HEK293 (cell line): ENCODE measurements around the gene OR6Q1.

Source experiments
- CTCF ChIA-PET: fragments of 350-600 bp; formaldehyde crosslinking; extraction: SDS; loops from one replicate; lab custom pipeline; 2021; ENCODE audit warnings: antibody characterized with exemption; lab: Yijun Ruan, JAX
- POLR2A ChIA-PET: fragments of 300-600 bp; formaldehyde crosslinking; extraction: SDS; loops from one replicate; lab custom pipeline; 2020; ENCODE audit warnings: antibody characterized with exemption, inconsistent platforms; lab: Yijun Ruan, JAX
- H3K27ac ChIP-seq: fragments of 200-500 bp; sonication (Bioruptor generic); 2 replicates; pipeline ENCODE4 v1.5.1; 2014; ENCODE audit warnings: low read depth, low read length, control low read depth, inconsistent platforms; ENCODE audit errors: extremely low read depth
- H3K36me3 ChIP-seq, 2 experiments: fragments of 200-500 bp in 1 of 2; sonication (Bioruptor generic) in 1 of 2; 1 replicate in 1 of 2; 2 replicates in 1 of 2; pipeline ENCODE4 v1.5.1; 2014 to 2017; ENCODE audit warnings: inconsistent platforms in 2 of 2, low read length in 2 of 2; ENCODE audit not compliant: control insufficient read depth in 2 of 2, insufficient read depth in 1 of 2
- H3K4me1 ChIP-seq: fragments of 200-500 bp; sonication (Bioruptor generic); 2 replicates; pipeline ENCODE4 v1.5.1; 2014; ENCODE audit warnings: mild to moderate bottlenecking, low read length, inconsistent platforms; ENCODE audit not compliant: control insufficient read depth, insufficient read depth
- H3K4me3 ChIP-seq: 2 replicates; pipeline ENCODE4 v1.5.1; 2011; ENCODE audit warnings: low read depth, mild to moderate bottlenecking, control low read depth, low read length, moderate library complexity
- H3K9me3 ChIP-seq: fragments of 200-500 bp; sonication (Bioruptor generic); 2 replicates; pipeline ENCODE4 v1.5.1; 2014; ENCODE audit warnings: low read depth, low read length, inconsistent platforms; ENCODE audit not compliant: control insufficient read depth, insufficient read depth
- BCL11B ChIP-seq: fragments of 450-650 bp; formaldehyde crosslinking; IDR thresholded peaks from 2 replicates; pipeline ENCODE4 v1.5.1; 2016; ENCODE audit warnings: low read depth, missing biosample characterization, missing genetic modification characterization
- KLF7 ChIP-seq: fragments of 450-650 bp; formaldehyde crosslinking; IDR thresholded peaks from 2 replicates; pipeline ENCODE4 v1.5.1; 2016; ENCODE audit warnings: missing biosample characterization, missing genetic modification characterization, borderline replicate concordance
- KLF8 ChIP-seq: fragments of 450-650 bp; formaldehyde crosslinking; IDR thresholded peaks from 2 replicates; pipeline ENCODE4 v1.5.1; 2016; ENCODE audit warnings: missing biosample characterization, missing genetic modification characterization
- KLF9 ChIP-seq: fragments of 450-650 bp; formaldehyde crosslinking; IDR thresholded peaks from 2 replicates; pipeline ENCODE4 v1.5.1; 2016; ENCODE audit warnings: missing biosample characterization, missing genetic modification characterization, low read depth
- TCF7L2 ChIP-seq: IDR thresholded peaks from 2 replicates; pipeline ENCODE4 v1.6.1; 2011; ENCODE audit warnings: low read depth, mild to moderate bottlenecking, inconsistent platforms, low read length, moderate library complexity, borderline replicate concordance
- YY1 ChIP-seq: fragments of 450-650 bp; formaldehyde crosslinking; IDR thresholded peaks from 2 replicates; pipeline ENCODE4 v1.5.1; 2018; ENCODE audit warnings: missing biosample characterization, missing genetic modification characterization
- ZBTB1 ChIP-seq: fragments of 450-650 bp; formaldehyde crosslinking; IDR thresholded peaks from 2 replicates; pipeline ENCODE4 v1.5.1; 2016; ENCODE audit warnings: missing biosample characterization, missing genetic modification characterization
- ZFP3 ChIP-seq: fragments of 450-650 bp; formaldehyde crosslinking; IDR thresholded peaks from 2 replicates; pipeline ENCODE4 v1.5.1; 2016; ENCODE audit warnings: low read depth, missing biosample characterization, missing genetic modification characterization
- ZFP69B ChIP-seq: fragments of 450-650 bp; formaldehyde crosslinking; IDR thresholded peaks from 2 replicates; pipeline ENCODE4 v1.5.1; 2016; ENCODE audit warnings: missing biosample characterization, missing genetic modification characterization
- ZNF112 ChIP-seq: fragments of 450-650 bp; formaldehyde crosslinking; IDR thresholded peaks from 2 replicates; pipeline ENCODE4 v1.5.0; 2017; ENCODE audit warnings: missing biosample characterization, missing genetic modification characterization
- ZNF157 ChIP-seq: fragments of 450-650 bp; formaldehyde crosslinking; IDR thresholded peaks from 2 replicates; pipeline ENCODE4 v1.5.1; 2016; ENCODE audit warnings: missing biosample characterization, missing genetic modification characterization
- ZNF174 ChIP-seq: fragments of 450-650 bp; formaldehyde crosslinking; IDR thresholded peaks from 2 replicates; pipeline ENCODE4 v1.5.0; 2017; ENCODE audit warnings: missing biosample characterization, mild to moderate bottlenecking, missing genetic modification characterization
- ZNF221 ChIP-seq: fragments of 450-650 bp; formaldehyde crosslinking; IDR thresholded peaks from 2 replicates; pipeline ENCODE4 v1.5.1; 2017; ENCODE audit warnings: missing biosample characterization, missing genetic modification characterization, borderline replicate concordance
- ZNF23 ChIP-seq: fragments of 450-650 bp; formaldehyde crosslinking; IDR thresholded peaks from 2 replicates; pipeline ENCODE4 v1.5.1; 2016; ENCODE audit warnings: missing biosample characterization, missing genetic modification characterization, borderline replicate concordance
- ZNF37A ChIP-seq: fragments of 450-650 bp; IDR thresholded peaks from 2 replicates; pipeline ENCODE4 v1.5.1; 2018; ENCODE audit warnings: missing biosample characterization, missing genetic modification characterization
- ZNF391 ChIP-seq: fragments of 450-650 bp; formaldehyde crosslinking; IDR thresholded peaks from 2 replicates; pipeline ENCODE4 v1.5.1; 2016; ENCODE audit warnings: low read depth, missing biosample characterization, missing genetic modification characterization, borderline replicate concordance
- ZNF585B ChIP-seq: fragments of 450-650 bp; formaldehyde crosslinking; IDR thresholded peaks from 2 replicates; pipeline ENCODE4 v1.5.1; 2016; ENCODE audit warnings: missing biosample characterization, missing genetic modification characterization
- ZNF677 ChIP-seq: fragments of 450-650 bp; IDR thresholded peaks from 2 replicates; pipeline ENCODE4 v1.5.0; 2018; ENCODE audit warnings: missing biosample characterization, mild to moderate bottlenecking, missing genetic modification characterization, moderate library complexity
- TF ChIP-seq, protein P1 (sequence below): fragments of 450-650 bp; formaldehyde crosslinking; conservative IDR thresholded peaks from 2 replicates; pipeline ENCODE4 v1.5.1; 2016; ENCODE audit warnings: low read depth, missing biosample characterization, missing genetic modification characterization
- TF ChIP-seq, protein P2 (sequence below): fragments of 450-650 bp; formaldehyde crosslinking; IDR thresholded peaks from 2 replicates; pipeline ENCODE4 v1.5.1; 2017; ENCODE audit warnings: missing biosample characterization, missing genetic modification characterization
- TF ChIP-seq, protein P3 (sequence below): sonication (generic); formaldehyde crosslinking; IDR thresholded peaks from 2 replicates; pipeline ENCODE4 v1.8.1; 2022; ENCODE audit warnings: mild to moderate bottlenecking, moderate library complexity, missing genetic modification reagents
- TF ChIP-seq, protein P4 (sequence below): fragments of 450-650 bp; formaldehyde crosslinking; IDR thresholded peaks from 2 replicates; pipeline ENCODE4 v1.5.1; 2016; ENCODE audit warnings: missing biosample characterization, missing genetic modification characterization

Gene OR6Q1

DNA sequence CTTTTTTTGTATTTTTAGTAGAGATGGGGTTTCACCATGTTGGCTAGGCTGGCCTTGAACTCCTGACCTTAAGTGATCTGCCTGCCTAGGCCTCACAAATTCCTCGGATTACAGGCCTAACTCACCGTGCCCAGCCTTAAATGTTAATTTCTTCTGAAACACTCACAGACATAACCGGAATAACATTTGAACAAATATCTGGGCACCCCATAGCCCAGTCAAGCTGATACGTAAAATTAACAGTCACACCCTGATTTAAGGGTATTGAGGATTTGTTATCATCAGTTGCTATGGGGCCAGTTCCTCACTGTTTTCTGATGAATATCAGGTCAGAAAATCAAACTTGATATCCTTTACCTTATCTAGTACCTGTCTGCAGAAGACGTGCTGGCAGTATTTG is 30.1 kb upstream of the OR6Q1 start (continued):
- TF ChIP-seq, protein P1, sequence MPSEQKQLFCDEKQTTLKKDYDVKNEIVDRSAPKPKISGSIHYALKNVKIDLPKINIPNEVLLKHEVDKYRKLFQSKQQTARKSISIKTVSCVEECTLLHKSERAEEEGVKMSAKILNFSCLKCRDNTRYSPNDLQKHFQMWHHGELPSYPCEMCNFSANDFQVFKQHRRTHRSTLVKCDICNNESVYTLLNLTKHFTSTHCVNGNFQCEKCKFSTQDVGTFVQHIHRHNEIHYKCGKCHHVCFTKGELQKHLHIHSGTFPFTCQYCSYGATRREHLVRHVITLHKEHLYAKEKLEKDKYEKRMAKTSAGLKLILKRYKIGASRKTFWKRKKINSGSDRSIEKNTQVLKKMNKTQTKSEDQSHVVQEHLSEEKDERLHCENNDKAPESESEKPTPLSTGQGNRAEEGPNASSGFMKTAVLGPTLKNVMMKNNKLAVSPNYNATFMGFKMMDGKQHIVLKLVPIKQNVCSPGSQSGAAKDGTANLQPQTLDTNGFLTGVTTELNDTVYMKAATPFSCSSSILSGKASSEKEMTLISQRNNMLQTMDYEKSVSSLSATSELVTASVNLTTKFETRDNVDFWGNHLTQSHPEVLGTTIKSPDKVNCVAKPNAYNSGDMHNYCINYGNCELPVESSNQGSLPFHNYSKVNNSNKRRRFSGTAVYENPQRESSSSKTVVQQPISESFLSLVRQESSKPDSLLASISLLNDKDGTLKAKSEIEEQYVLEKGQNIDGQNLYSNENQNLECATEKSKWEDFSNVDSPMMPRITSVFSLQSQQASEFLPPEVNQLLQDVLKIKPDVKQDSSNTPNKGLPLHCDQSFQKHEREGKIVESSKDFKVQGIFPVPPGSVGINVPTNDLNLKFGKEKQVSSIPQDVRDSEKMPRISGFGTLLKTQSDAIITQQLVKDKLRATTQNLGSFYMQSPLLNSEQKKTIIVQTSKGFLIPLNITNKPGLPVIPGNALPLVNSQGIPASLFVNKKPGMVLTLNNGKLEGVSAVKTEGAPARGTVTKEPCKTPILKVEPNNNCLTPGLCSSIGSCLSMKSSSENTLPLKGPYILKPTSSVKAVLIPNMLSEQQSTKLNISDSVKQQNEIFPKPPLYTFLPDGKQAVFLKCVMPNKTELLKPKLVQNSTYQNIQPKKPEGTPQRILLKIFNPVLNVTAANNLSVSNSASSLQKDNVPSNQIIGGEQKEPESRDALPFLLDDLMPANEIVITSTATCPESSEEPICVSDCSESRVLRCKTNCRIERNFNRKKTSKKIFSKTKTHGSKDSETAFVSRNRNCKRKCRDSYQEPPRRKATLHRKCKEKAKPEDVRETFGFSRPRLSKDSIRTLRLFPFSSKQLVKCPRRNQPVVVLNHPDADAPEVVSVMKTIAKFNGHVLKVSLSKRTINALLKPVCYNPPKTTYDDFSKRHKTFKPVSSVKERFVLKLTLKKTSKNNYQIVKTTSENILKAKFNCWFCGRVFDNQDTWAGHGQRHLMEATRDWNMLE (tag by site-specific recombination), result no peak
- no peak for TF ChIP-seq KLF7 (tag by site-specific recombination)
- TF ChIP-seq KLF8 (tag by site-specific recombination), result no peak
- TF ChIP-seq, protein P2, sequence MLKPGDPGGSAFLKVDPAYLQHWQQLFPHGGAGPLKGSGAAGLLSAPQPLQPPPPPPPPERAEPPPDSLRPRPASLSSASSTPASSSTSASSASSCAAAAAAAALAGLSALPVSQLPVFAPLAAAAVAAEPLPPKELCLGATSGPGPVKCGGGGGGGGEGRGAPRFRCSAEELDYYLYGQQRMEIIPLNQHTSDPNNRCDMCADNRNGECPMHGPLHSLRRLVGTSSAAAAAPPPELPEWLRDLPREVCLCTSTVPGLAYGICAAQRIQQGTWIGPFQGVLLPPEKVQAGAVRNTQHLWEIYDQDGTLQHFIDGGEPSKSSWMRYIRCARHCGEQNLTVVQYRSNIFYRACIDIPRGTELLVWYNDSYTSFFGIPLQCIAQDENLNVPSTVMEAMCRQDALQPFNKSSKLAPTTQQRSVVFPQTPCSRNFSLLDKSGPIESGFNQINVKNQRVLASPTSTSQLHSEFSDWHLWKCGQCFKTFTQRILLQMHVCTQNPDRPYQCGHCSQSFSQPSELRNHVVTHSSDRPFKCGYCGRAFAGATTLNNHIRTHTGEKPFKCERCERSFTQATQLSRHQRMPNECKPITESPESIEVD (tag by site-specific recombination), result no peak
- no peak for TF ChIP-seq ZNF112 (tag by site-specific recombination)
- TF ChIP-seq ZNF23 (tag by site-specific recombination), result no peak
- TF ChIP-seq YY1 (tag by site-specific recombination), result no peak
- TF ChIP-seq, protein P3, sequence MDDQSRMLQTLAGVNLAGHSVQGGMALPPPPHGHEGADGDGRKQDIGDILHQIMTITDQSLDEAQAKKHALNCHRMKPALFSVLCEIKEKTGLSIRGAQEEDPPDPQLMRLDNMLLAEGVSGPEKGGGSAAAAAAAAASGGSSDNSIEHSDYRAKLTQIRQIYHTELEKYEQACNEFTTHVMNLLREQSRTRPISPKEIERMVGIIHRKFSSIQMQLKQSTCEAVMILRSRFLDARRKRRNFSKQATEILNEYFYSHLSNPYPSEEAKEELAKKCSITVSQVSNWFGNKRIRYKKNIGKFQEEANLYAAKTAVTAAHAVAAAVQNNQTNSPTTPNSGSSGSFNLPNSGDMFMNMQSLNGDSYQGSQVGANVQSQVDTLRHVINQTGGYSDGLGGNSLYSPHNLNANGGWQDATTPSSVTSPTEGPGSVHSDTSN (CRISPR knock-in tag), result no peak
- no peak for TF ChIP-seq ZNF221 (tag by site-specific recombination)
- no peak for TF ChIP-seq ZNF391 (tag by site-specific recombination)

DNA sequence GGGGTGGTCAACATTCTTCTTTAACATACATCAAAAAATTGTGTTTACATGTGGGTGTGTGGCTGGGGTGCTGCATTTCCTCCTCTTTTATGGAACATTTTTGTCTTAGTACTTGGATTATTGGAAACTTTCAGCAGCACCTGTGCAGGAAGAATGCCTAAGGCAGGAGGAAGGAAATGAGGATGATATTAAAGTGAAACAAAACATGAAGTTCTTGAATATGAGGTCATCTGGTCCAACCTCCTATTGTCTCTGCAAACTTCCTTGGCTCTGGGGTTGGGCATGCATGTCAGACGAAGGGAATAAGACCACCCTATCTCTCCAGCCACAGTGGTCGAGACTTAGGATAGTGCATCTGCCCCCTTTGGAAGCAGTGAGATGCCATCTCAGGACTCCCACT is 27.7 kb upstream of the OR6Q1 start:
- Histone ChIP-seq H3K4me3 (no peak overlapping the region), H3K27ac (no peak overlapping the region), H3K36me3 (no peaks in the 10 kb centered on the region), H3K4me1 (no peaks in the 10 kb centered on the region), H3K9me3 (no peaks in the 10 kb centered on the region)
- ChIA-PET POLR2A (no interaction called here), CTCF (no interaction called here)
- TF ChIP-seq ZNF585B (tag by site-specific recombination) (no peak), ZFP3 (tag by site-specific recombination) (no peak), ZFP69B (no peak), ZNF677 (tag by site-specific recombination) (no peak), BCL11B (no peak), ZNF157 (tag by site-specific recombination) (no peak), ZNF112 (tag by site-specific recombination) (no peak), ZBTB1 (tag by site-specific recombination) (no peak), ZNF174 (tag by site-specific recombination) (no peak), KLF9 (tag by site-specific recombination) (no peak), ZNF37A (tag by site-specific recombination) (no peak), TCF7L2 (no peak)
- TF ChIP-seq, protein P4, sequence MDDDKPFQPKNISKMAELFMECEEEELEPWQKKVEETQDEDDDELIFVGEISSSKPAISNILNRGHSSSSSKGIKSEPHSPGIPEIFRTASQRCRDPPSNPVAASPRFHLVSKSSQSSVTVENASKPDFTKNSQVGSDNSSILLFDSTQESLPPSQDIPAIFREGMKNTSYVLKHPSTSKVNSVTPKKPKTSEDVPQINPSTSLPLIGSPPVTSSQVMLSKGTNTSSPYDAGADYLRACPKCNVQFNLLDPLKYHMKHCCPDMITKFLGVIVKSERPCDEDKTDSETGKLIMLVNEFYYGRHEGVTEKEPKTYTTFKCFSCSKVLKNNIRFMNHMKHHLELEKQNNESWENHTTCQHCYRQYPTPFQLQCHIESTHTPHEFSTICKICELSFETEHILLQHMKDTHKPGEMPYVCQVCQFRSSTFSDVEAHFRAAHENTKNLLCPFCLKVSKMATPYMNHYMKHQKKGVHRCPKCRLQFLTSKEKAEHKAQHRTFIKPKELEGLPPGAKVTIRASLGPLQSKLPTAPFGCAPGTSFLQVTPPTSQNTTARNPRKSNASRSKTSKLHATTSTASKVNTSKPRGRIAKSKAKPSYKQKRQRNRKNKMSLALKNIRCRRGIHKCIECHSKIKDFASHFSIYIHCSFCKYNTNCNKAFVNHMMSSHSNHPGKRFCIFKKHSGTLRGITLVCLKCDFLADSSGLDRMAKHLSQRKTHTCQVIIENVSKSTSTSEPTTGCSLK (tag by site-specific recombination), result no peak
- TF ChIP-seq, all 188 proteins: peak for 0
